Fibroblast of villous mesenchyme (primary cell): Measurements from ENCODE around the gene PRDM16. TPM values are rescaled to one million over a fixed set of nuclear protein-coding genes. Genes with fewer than 3 reads are reported as not detected.

Source experiments
- DNase-seq: peaks from one replicate; pipeline ENCODE4 v3.0.0-alpha.2; 2010; ENCODE audit warnings: low read depth
- H3K4me3 ChIP-seq: 2 replicates; pipeline ENCODE4 v1.5.1; 2011; ENCODE audit warnings: low read depth, mild to moderate bottlenecking, low read length
- CTCF ChIP-seq: IDR thresholded peaks from 2 replicates; pipeline ENCODE4 v1.5.1; 2012; ENCODE audit warnings: low read depth, mild to moderate bottlenecking, low read length; ENCODE audit not compliant: insufficient read depth
- total RNA-seq: library from RNA; depleted of rRNA; stranded (reverse); fragments of >200 nt; gene quantifications from 2 replicates; pipeline ENCODE4 v1.2.3, GENCODE V29; 2012

PRDM16 gene
- total RNA-seq, result under 0.01 and 1.7 TPM in 2 replicates

DNA sequence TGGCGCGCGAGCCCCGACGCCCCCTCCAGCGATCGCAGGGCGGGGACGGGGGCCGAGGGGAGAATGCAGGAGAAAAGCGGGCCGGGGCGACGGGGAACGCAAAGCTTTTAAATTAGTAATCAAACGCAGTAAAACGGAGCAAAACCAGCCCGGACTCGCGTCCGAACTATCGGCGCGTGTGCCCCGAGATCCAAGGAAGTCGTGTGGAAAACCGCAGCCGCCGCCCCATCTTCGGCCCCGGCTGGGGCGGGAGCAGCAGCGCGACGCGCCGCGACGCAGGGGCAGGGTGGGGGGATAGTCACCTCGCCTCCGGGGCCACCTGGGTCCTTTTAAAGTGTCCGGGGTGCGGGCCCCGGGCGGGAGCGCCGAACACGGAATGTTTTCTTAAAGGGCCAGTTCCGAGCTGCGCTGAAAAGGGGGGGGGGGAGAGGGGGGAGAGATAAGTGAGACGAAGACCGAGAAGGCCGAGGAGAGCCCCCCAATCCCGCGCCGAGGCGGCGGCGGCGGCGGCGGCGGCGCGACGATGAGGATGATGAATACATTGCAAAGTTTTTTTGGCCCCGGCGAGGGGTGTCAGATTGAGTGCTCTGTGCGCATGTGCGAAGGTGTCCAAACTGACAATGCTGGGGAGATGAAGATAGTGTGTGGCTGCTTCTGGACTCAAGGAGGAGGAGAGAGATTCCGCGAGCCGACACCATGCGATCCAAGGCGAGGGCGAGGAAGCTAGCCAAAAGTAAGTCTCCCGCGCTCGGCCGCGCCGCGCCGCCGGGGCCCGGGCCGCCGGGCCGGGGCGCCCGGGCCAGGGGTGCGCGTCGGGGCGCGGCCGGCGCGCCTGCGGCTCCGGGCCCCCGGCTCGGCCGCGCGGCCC lies at the start of gene PRDM16:
Gene PRDM16, plus strand, starts transcription at position 640 of the 868 bp plus-strand sequence. Its CDS starts 57 bp downstream, at position 697.
- peak within 1 kb of the TSS; percentile 52 for H3K4me3 ChIP-seq
- no peak for TF ChIP-seq CTCF
- peak; percentile 15 for DNase-seq

- no peak overlapping the region for H3K4me3 ChIP-seq
- TF ChIP-seq CTCF, result no peak
- DNase-seq, result no peak
Observed at GRCh38 chr1:3019516-3020051, 49.4 kb upstream of the PRDM16 start.

GRCh38 chr1:3020263-3020909 lies 48.6 kb upstream of the PRDM16 start:
- no peak for TF ChIP-seq CTCF
- H3K4me3 ChIP-seq, result no peak overlapping the region
- no peak for DNase-seq

DNA sequence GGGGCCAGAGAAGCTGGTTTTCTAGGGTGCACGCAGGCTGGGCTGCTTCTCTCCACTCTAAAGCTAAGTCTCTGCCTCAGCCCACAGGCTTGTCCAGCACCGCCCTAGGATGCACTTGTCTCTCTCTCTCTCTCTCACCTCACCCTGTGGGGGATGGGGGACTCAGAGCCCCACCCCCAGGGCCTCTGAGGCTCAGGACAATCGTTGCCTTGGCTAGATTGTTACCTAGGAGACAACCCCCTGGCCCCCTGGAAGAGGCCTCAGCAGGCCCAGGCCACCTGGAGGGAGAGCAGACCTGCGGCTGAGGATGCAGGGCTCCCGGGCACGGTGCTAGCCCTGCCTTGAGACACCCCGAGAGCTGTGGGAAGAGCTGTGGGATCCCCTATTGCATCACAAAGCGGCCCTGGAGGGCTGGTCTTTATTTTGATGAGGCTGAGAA lies 47.8 kb upstream of the PRDM16 start, which contains the start of gene ACTRT2:
Gene ACTRT2, plus strand, starts transcription at position 235 of the 439 bp plus-strand sequence. CDS start 220 bp downstream, outside the sequence.
- TF ChIP-seq CTCF, result no peak
- DNase-seq, result no peak
- no peak within 1 kb of the TSS for H3K4me3 ChIP-seq

DNA sequence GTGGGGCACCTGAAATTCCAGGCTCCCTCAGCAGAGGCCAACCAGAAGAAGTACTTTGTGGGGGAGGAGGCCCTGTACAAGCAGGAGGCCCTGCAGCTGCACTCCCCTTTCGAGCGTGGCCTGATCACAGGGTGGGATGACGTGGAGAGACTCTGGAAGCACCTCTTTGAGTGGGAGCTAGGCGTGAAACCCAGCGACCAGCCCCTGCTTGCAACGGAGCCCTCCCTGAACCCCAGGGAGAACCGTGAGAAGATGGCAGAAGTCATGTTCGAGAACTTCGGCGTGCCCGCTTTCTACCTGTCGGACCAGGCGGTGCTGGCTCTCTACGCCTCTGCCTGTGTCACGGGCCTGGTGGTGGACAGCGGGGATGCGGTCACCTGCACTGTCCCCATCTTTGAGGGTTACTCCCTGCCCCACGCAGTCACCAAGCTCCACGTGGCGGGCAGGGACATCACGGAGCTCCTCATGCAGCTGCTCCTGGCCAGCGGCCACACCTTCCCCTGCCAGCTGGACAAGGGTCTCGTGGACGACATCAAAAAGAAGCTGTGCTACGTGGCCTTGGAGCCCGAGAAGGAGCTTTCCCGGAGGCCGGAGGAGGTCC lies 47.1 kb upstream of the PRDM16 start:
- no peak for DNase-seq
- H3K4me3 ChIP-seq, result no peak overlapping the region
- no peak for TF ChIP-seq CTCF

GRCh38 chr1:3022511-3022973 lies 46.5 kb upstream of the PRDM16 start:
- DNase-seq, result no peak
- H3K4me3 ChIP-seq, result no peak overlapping the region
- TF ChIP-seq CTCF, result no peak
